T-helper 2 cell (primary cell): Measurements from ENCODE around the gene ACTG1.

Experiments
- DNase-seq, 5 experiments: peaks; one replicate each; pipeline versions ENCODE4 v3.0.0 to v3.0.0-alpha.2; 2012 to 2022

Gene ACTG1

DNA sequence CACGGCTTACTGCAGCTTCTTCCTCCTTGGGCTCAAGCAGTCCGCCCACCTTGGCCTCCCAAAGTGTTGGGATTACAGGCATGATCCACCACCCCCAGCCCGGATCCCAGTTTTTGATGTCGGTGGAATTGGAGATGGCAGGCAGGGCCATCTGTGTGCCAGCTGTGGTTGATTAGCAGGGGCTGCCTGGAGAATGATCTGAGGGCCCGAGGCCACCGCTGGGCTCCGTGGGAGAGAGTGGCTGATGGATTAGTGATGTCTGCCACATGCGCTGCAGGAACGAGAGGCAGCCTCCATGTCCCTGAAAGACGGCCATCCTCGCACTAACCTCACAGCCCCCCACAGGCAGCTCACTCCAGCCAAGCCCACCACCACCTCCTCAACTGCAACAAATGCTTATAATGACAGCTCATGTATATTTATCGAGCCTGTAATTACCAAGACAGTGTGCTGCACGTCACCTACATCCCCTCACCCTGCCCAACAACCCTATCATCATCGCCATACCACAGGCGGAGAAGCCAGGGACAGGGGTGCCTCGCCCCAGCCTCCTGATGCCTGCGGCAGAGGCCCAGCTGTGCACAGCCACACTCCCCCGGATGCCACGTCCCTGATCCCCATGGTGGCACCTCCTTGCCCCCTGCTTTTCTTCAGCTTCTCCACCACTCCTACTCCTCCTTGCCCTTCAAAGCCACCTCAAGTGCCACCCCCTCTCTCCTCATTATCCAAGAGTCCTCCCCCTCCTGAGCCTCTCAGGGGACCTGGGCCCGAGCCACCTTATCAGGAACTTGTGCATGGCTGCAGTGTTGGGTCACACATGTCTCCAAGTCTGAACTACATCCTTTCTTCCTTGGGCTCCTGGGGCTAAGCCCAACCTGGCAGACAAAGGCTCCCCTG lies 33.2 kb downstream of the ACTG1 start:
- DNase-seq: no peak

DNA sequence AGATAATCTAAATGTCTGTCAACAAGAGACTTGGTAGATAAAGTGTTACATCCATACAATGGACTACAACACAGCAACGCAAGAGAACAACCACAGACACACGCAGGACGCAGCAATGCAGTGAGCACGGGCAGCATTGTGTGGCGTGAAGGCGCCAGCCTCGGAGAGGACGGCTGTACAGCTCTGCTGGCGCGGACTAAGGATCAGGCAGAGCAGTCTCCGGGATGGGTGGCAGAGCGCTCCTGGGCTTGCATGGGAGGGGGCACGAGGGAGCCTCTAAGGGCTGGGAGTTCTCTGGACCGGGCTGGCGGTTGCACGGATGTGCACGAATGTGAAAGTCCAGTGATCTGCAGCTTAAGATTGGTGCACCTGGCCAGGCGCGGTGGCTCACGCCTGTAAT lies 34.5 kb downstream of the ACTG1 start:
- no peak for DNase-seq

- no peak for DNase-seq
Measured at GRCh38 chr17:81477173-81477572, 35.4 kb downstream of the ACTG1 start.

DNA sequence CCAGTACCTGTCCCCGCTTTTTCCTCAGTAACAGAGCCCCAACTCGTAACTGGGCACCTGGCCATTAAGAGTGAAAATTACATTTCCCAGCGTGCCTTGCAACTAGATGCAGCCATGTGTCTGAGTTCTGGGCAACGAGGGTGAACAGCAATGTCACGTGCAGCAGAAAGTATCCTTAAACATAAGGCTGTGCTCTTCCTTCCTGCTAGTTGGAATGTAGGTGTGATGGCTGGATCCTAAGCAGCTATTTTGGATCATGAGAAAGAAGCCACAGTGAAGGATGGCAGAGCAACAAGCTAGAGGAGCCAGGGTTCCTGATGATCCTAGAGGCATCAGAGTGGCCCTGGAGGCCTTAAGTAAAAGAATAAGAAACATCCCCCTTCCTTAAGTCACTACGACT lies 36.0 kb downstream of the ACTG1 start:
- DNase-seq: no peak

DNA sequence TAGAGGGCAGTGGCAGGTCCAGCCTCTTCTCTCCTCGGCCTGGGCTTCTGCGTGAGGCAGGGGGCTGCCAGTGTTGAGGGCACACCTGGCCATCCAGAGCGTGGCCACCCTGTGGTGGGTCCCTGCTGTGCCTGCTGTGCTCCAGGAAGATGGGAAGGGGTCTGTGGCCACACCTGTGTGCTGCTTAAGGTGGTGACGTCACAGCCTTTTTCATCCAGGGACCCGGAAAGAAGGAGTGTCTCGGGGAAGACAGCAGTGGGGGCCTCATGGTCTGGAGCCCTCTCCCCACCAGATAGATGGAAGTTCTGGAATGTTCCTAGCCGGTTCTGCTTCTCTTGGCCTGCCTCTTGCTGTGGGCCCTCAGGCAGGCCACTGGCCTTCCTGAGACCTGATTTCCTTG lies 36.5 kb downstream of the ACTG1 start:
- DNase-seq: no peak

- no peak for DNase-seq
Measured at GRCh38 chr17:81474958-81475357, 37.6 kb downstream of the ACTG1 start.

- DNase-seq: no peak
Measured at GRCh38 chr17:81473019-81473418, 39.6 kb downstream of the ACTG1 start.

GRCh38 chr17:81471818-81472456 lies 40.7 kb downstream of the ACTG1 start:
- no peak for DNase-seq

- no peak for DNase-seq
Measured at GRCh38 chr17:81470944-81471817, 41.4 kb downstream of the ACTG1 start.

GRCh38 chr17:81470270-81470943 lies 42.2 kb downstream of the ACTG1 start:
- no peak for DNase-seq

GRCh38 chr17:81469266-81469665 lies 43.3 kb downstream of the ACTG1 start:
- DNase-seq: no peak

GRCh38 chr17:81468770-81469121 lies 43.9 kb downstream of the ACTG1 start:
- no peak for DNase-seq

DNA sequence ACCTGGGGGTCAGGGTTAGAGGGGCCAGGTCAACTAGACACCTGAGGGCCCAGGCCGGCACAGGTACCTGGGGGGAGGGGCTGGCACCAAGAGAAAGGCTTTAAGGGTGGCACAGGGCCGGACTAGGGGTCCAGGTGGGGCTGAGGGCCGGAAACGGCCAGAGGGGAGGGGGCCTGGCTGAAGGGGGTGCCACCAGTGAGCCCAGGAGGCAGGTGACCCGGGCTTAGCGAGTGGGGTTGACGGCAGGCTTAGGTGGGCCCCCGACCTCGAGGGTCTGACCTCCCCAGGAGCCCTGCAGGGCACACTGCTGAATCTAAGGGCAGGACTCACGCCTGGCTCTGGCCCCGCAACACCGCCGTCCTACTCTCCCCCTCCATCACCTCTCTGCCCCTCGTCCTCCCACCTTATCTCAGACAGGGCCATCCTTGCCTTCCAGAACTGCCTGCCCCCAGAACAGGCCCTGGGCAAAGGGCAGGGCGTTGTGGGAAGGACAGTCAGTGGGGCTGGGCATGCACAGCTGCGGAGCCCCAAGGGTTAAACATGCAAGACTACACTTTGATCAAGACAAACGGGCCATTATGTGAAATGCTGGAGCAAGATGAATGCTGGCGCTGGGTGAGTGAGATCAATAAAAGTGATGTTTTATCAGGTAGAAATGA lies 44.4 kb downstream of the ACTG1 start:
- DNase-seq: no peak

DNA sequence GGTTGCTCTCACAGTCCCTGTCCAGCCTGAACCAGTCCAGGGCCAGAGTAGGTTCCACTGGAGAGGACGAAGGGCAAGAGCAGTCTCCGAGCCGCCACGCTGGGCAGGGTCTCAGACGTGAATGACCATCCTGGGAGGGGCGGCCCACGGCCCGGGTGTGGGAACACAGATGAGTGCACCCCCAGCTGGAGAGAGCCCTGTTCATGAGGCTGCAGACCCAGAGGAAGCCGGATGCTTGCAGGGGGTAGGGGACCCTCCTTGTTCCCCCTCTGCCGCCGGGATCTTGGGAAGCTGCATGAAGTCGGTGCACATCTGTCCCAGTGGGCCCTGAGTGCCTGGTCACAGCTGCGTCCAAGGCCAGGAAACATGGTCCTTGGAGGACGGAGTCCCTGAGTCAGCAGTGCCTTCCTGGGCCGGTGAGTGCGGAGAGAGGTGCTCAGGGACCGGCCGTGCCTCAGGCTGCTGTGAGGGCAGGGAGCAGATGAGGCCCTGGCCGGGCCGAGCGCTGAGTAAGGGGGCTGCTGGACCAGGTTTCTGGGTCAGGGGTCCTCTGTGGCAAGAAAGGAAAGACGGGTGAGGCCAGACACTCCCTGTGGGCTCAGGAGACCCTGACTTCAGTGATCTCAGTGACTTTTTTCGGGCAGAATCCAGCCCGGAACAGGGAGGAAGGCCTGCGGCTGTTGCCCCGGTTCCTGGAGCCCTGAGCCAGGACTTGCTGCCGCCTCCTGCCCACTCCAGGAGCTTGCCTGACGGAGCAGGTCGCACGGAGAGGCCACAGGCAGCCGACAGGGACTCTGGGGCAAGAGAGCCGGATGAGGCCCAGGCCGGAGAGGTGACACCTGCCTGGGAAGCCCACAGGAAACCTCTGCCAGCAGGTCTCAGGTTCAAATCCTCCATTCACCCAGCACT lies 45.8 kb downstream of the ACTG1 start:
- DNase-seq: no peak

DNA sequence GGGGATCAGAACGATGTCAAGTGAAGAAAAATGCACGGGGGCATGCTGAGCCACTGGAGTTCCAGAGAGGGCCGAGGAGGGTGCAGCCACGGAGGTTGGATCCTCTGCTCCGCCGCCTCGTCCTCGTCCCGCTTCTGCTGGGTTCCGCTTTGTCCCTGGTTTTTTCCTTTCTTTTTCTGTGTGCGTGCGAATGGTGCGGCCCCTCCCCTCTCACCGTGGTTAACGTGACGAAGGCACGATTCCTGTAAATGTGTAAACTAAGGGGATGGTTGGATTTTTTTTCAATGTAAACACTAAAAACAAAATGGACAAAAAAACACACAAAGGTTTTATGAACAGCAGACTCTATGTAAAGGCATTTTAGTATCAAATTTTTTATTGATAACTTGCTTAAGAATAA lies 46.7 kb downstream of the ACTG1 start:
- no peak for DNase-seq

DNA sequence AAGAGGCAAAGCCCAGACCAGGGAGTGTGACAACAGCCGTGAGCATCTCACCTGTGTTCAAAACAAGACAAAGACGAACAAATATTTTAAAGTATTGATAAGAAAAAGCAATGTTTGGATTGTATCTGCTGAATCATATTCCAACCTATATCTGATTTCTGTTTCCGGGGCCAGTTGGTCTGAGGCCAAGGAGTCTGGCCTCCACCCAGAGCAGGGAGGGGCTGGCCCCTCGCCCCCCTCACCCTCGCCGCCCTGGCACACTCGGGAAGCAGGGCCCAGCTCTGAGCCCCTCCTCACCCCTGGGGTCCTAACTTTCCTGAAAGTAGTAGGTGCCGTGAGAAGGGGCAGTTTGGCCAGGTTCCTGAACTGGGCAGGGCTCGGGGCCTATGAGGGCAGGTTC lies 48.0 kb downstream of the ACTG1 start:
- no peak for DNase-seq

DNA sequence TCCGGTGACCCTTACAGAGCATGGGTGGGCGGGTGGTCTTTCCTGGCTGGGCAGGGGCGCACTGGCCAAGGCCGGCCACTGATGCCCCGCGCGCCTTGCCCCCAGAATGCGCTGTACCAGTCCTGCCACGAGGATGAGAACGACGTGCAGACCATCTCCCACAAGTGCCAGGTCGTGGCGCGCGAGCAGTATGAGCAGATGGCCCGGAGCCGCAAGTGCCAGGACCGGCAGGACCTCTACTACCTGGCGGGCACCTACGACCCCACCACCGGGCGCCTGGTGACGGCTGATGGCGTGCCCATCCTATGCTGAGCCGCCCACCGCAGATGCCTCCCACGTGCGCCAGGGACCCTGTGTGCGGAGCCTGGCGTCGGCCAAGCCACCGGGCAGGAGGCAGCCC lies 49.1 kb downstream of the ACTG1 start:
- no peak for DNase-seq

GRCh38 chr17:81462506-81463125 lies 50.0 kb downstream of the ACTG1 start:
- DNase-seq: no peak

- no peak for DNase-seq
Measured at GRCh38 chr17:81461607-81462500, 50.7 kb downstream of the ACTG1 start.
